NCI-H1694 (cell line): Measurements from ENCODE around the gene GSK3A.

Source experiments
- DNase-seq: peaks from one replicate; lab custom pipeline; 2025; lab: John Stamatoyannopoulos, UW

Gene GSK3A

DNA sequence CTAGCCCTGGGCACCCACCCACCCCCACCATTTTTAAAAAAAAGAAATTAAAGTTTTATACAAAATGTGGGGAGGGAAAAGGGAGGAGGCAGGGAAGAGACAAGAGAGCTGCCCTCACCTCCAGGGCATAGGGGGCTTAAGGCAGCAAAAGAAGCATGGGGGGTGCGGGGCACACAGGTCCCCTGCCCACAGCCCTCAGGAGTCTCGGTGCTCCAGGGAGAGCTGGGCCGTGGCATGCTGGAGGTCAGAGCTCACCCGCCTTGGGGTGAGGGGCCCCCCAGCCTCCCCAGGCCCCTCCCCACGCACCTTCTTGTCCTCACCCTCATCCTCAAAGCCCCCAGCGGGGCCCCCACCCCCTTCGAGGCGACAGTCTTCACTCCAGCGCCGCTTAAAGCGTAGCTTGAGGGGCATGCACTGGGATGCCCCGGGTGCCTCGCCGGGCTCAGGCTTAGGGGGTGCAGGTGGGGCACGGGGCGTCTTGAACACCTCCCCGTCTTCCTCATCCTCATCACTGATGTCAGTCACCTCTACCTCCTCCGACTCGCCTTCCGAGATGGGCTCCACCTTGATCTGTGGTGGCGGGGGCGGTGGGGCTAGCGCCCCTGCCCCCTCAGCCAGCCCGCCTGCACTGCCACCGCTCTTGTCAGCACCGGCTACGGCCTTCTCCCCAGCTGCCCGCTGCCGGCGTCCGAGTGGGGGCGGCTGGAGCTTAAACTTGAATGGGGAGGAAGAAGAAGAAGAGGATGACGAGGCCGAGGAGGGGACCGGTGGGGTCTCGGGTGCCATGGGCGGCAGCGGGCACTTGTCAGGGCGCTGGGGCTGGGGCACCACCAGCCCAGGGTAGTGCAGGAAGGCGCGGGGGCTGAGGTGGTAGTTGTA, 6.1 kb upstream of the GSK3A start:
- DNase-seq: no peak

DNA sequence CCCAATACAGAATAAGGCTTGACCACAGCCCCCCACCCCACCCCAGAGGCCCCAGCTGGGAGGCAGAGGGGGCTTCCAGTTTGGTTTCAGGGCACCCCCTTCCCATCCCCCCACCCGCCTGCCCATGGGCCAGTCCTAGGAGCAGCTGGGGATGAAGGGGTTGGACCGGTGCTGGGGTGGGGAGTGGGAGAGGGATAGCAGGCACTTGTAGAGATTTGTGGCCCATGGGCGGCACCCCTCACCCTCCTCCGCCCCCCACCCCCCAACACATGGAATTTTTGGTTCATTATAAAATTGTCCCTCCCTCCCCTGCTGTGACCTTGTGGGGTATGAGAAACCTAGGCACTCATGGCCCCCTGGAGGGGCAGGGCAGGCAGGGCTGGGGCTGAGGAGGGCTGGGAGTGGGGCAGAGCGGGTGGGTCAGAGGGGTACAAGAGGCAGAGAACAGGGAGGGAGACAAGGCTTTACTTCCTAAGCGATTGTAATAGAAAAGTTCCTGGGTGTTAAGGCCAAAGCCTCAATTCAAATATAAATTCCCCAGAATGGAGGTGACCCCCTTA, 5.3 kb upstream of the GSK3A start:
- DNase-seq: no peak

DNA sequence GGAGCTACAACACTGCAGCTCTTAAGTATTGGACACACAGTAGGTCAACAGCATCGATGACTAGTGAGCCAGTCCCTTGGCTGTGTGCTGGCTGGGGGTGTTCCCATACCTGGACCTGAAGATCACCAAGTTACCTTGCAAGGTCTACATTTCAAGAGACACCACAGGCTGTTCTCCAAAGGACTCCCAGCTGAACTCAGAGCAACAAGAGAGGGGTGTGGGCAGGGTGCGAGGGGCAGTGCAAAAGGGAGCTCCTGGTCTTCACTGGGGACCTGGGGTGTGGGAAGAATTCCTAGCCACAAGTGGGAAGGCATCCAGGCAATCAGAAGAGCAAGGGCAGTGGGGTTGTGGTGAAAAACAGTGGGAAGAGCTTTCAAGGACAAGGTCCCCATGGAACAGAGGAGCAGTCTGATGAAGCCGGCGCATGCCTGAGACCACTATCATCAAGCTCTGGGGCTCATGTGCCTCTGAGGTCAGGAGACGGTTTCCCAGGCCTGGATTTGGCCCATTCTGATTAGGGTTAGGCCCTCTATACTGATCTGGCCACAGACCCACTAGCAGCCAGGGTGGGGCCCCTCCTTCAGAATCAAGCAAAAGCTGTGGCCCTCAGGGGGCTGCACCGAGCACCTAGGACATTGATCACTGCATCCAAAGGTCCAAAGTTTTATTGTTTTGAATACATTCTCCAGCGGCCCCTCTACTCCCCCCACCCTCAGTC, 4.7 kb upstream of the GSK3A start:
- DNase-seq: no peak

DNA sequence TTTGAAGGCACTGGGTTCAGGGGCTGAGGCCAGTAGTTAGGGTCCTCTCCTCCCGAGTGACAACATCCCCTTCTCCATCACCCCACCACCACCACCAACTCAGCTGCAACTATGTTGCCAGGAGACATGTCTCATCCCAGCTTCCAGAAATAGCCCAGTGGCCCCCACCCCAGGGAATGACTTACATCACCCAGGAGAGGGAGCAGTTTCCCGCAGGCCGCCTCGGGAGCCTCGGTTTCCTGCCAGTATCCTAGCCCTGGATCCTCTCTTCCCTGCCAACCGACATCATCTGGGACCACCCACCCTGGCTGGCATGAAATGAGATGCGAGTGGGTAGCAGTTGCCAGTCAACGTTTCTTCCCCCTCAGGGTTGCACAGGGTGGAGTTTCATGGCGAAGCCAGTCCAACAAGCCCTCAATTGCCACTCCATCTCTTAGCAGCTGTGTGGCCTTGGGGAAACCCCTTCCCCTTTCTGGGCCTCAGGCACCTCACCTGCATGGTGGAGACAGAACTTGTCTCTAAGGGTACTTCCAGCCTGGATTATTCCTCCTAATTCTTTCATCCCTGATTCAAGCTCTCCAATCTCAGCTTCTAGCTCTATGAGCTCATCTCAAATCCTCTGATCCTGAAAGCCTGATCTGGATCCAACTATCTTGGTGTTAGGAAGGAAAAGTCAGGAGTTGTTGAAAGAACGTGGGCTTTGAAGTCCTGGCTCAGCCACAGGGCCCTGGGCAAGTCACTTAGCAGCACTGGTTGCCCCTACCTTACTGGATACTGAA, 3.9 kb upstream of the GSK3A start:
- peak; percentile 84 for DNase-seq

DNA sequence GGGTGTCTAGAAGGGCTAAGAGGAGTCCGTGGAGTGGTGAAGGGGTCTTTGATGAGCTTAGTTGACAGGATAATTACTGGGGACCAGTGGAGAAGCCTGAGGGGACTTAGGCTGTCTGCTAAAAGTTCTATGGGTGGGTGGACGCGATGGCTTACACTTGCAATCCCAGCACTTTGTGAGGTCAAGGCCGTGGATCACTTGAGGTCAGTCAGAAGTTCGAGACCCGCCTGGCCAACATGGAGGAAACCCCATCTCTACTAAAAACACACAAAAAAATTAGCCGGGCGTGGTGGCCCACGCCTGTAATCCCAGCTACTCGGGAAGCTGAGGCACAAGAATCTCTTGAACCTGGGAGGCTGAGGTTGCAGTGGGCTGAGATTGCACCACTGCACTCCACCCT, 2.8 kb upstream of the GSK3A start:
- DNase-seq: no peak

DNA sequence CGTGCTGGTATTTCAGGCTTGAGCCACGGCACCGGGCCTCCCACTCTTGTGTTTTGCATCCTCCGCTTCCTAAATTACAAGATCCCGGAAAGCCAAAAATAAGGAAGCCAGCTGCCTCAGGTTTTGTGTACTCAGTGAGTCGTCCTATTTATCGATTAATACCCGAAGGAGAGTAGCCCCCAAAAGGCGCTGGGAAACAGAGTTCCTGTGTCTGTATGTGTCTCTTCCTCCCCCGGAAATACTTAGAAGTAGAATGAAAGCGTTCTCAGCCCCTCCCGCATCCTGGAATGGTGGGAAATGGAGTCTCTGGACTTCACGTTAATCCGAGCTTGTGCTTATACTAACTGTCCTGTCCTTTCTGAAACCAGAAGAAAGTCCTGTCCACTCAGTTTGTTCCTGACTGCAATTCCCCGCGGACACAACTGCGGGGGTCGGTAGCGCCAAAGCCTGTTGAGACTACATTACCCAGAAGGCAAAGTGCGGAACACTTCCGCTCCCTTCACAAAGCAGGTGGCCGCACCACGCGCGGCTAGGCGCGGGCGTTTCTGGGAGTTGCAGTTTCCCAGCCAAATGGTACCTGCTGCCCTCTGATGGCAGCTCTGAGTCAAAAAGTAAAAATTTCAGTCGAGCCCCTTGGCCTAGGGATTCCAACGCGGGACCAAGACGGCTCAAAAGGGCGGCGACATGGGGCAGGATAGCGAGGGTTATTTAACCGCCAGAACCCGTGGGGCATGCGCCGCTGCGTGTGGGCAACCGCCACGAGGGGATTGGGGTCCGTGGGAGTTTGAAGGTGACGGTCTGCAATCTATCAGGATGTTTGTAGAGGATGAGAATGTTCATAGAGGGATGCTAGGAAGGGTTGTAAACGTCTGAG, 2.2 kb upstream of the GSK3A start:
- peak; percentile 93 for DNase-seq

DNA sequence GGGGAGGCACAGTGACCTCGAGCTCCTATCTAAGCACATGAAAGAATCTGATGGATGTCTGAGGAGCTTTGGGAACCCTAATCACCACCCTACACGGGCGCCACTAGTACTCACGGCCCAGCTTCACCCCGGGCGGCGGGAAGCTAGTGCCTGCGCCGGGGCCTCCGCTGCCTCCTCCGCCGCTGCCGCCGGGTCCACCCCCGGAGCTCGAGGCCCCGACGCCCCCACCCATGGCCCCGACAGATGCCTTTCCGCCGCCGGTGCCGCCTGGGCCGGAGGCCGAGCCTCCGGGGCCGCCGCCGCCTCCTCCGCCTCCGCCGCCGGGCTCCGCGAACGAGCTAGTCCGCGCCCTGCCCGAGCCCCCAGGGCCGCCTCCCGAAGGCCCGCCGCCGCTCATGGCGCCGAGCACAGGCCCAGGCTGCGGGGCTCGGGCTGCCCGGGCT, 312 bp downstream of the GSK3A start:
- no peak for DNase-seq

DNA sequence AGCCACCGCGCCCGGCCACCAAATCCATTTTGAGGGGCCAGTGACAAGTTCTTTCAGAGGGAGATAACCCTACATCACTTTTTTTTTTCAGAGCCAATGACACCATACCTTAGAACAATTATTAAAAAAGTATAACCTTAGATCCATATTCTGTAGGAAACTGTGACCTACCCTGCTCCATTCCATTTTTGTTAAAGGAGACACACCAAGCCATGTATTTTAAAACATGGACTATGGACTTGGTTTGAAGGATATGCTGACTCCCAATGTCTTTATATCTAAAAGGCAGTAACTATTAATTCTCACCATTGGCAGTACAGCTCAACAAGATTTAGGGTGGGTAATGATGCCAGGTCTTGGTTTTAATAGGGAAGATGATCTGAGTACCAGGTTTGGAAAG, 1.1 kb downstream of the GSK3A start:
- no peak for DNase-seq

DNA sequence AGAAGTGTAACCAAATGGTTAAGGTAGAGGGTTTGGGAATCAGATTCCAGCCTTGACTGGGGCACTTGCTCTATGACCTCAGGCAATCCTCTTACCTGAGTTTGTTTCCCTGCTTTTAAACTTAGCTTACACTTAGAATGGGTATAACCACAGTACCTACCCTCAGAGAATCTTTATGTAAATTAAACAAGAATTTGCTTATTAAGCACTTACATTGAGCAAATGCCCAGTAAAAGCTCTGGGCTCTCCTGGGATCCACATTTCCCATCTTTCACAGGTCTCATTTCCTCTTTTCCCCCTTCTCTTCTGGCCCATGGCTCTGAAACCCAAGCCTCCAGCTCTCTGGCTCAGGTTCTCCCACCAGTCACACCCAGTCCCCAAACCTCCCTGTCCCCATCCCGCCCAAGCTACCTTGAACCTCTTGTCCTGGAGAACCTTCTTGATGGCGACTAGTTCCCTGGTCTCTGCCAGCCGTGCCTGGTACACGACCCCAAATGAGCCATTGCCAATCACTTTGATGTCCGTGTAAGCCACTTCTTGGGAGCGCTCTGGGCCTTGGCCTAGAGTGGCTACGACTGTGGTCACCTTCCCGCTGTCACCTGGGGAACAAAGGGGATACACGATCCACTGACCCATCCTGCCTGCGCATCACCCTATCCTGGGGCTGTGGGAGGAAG, 2.7 kb downstream of the GSK3A start:
- DNase-seq: no peak

DNA sequence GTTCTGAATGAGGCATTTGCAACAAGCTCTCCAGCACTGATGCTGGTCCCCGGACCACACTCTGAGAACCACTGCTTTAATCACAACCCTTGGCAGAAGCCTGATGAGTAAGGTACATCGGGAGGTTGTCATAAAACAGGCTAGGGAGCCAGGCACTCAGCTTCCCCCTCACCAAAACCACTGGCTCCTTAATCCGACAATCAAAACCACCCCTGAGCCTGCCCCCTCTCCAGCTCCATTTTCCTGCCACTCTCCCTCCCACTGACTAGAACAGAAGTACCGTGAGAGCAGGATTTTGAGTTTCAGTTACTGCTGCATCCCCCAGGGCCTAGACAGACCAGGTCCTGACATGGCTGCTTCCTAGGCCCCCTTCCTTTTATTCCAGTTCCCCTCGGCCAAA, 7.2 kb downstream of the GSK3A start:
- DNase-seq: no peak

DNA sequence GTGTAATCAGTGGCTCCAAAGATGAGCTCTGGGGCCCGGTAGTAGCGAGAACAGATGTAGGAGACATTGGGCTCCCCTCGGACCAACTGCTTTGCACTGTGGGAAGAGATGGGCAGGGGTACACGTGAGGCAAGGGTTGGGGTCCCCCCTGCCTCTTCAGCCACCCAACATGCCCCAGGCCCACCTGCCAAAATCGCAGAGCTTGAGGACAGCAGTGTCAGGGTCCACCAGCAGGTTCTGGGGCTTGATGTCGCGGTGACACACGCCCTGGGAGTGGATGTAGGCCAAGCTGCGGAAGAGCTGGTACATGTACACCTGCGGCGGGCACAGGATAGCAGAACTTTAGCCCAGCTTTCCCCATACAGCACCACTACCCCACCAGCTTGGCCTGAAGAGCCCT, 8.0 kb downstream of the GSK3A start:
- DNase-seq: no peak

DNA sequence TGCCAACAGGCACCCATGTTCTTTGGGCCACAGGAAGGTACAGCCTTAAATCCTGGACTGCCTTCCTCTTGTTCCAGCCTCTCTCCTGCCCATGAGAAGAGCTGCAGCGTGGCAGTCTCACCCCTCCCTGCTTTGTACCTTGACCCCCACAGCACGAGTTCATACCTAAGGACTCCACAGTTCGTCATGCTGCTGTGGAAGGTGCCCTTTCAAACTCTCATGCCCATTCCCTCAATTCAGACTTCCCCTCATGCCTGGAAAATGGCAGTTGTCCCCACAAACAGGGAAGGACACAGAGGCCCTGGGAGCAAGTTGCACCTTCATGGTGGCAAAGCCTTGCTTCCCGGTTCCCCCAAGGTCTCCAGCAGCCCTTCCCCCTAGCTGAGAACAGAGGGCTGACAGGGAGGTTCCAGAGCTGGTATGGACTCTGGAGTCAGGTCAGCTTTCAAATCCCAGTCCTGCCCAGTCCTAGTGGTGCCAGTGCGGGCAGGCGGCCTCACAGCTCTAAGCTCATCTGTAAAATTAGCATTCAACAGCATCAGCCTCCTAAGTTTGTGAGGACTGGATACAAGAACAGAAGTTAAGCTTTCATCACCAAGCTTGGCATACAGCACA, 8.6 kb downstream of the GSK3A start:
- DNase-seq: no peak

DNA sequence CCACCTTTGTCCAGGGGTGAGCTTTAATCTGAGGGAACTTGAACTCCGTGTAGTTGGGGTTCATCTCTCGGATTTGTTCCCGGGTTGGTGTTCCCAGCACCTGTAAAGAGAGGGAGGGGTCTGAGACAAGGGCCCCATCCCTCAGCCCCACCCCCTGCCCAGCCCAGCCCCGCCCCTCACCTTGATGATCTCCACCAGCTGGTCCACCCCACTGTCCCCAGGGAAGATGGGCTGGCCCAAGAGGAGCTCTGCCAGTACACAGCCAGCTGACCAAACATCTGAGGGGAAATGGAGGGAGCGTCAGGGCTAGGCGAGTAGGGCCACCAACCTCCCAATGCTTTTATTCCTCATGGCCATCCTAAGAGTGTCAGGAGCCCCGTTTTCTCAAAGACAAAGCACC, 9.3 kb downstream of the GSK3A start:
- no peak for DNase-seq

DNA sequence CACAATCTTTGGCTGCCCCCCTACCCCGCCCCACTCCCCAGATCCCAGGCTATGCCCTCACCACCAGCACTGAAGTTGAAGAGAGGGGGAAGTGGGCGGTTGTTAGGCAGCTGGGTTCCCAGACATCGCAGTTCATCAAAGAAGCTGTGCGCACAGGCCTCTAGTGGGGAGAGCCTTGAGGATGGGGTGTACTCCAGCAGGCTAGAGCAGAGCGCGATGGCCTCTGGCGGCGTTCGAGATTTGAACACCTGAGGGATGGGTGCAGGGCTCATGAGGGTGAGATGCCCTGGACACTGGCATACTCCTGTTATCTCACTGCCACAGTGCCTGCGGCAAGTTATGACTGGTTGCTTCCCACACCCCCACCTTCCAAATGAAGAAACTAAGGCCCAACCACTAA, 10.0 kb downstream of the GSK3A start:
- no peak for DNase-seq

DNA sequence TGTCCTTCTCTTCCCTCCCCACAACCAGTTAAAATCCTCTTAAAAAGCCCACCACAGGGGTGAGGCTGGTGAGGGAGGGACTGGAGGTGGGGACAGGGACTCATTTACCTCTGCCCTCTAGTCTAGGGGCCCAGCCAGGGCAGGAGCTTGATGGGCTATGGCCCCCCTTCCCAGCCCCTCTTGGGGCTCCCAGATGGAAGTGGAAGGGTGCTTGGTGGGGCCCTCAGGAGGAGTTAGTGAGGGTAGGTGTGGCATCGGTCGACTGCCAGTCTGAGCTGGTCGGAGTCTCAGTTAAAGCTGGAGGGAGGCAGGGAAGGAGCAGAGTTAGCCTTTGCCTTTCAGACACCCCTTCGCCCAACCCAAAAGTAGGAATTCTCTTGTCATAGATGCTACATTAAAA, 11.8 kb downstream of the GSK3A start:
- DNase-seq: no peak

DNA sequence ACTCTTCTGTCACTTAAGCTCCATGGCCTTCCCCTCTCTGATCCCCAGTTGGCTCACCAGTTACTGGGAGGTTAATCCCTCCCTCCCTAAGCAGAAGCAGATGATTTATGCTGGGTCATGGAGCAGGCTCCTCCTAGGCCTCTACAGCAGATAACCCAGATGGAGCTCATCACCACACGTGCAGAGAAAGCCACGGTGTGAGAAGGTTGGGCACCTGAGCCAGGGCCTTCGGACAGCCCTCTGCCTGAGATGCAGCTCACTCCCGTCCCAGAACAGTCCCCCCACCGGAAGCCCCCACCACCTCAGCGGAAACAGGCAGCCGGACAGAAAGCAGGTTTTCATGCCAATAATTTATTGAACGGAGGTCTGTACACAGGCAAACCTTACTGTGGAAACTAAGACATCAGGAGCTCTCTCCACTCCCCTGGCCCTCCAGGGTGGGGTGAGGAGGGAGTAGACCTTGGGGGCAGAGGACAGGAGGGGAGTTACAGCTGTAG, 12.5 kb downstream of the GSK3A start:
- no peak for DNase-seq

DNA sequence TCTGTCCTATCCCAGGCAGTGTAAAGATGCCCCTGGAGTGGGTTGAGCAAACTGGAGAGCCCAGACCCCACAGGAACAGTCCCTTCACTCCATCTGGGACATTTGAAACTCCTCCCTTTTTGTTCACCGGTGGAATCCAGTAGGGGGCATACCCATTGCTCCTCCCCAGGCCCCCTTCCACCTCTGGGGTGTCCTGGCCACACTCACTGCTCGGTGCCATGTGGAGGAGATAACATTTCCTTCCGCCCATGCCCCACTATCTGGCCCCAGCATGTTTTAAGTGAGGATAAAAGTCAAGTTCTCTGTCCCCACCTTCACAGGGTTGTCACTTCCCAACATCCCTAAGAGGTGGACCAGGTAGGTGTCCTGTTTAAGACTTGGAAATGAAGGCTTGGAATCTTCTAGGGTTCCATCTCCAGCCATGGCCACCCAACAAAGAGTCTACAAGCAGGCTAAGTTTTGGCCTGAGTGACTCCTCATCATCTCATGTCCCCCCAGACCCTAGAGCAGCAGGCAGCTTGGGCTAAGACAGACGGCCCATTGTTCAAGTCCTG, 13.0 kb downstream of the GSK3A start:
- DNase-seq: no peak

DNA sequence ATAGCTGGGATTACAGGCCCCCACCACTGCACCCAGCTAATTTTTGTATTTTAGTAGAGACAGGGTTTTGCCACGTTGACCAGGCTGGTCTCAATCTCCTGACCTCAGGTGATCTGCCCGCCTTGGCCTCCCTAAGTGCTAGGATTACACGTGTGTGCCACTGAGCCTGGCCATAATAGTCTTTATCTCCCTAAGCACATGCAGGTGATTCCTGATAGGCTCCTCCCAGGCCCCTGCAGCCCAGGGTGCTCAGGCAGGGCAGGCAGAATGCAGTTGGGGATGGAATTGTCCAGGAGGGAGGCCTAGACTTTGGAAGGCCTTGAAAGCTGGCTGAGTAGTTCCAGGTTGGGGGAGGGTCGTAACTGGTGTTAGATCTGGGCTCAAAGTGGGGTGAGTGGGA, 13.8 kb downstream of the GSK3A start:
- DNase-seq: no peak

DNA sequence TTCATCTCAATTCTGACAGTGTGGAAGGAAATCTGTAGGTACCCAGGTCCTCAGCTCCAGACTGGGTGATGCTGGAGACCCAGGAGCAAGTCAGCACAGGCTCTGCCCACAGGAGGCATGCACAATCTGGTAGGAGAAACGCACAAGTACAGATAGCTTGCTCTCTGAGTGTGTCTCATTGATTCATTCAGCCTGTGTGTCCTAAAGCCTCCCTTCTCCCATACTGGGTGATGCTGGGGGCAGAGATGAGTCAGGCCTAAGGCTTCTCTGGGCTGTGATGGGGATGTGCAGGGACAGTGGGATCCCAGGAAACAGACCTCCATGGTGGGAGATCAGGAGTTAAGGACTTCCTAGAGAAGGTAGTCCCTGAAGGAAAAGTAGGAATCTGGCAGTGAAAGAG, 15.5 kb downstream of the GSK3A start:
- DNase-seq: no peak
